Activated CD4-positive, alpha-beta T cell treated with anti-CD3 and anti-CD28 coated beads, Interleukin-2, amount 50 U/mL, for 24 hours (primary cell): ENCODE results near the gene SGMS1.

Experiments used
- DNase-seq, 2 donors: peaks; one replicate each; pipeline ENCODE4 v3.0.0-alpha.2; 2020; ENCODE audit warnings: low read depth in 1 of 2, low spot score in 1 of 2

SGMS1 gene

DNA sequence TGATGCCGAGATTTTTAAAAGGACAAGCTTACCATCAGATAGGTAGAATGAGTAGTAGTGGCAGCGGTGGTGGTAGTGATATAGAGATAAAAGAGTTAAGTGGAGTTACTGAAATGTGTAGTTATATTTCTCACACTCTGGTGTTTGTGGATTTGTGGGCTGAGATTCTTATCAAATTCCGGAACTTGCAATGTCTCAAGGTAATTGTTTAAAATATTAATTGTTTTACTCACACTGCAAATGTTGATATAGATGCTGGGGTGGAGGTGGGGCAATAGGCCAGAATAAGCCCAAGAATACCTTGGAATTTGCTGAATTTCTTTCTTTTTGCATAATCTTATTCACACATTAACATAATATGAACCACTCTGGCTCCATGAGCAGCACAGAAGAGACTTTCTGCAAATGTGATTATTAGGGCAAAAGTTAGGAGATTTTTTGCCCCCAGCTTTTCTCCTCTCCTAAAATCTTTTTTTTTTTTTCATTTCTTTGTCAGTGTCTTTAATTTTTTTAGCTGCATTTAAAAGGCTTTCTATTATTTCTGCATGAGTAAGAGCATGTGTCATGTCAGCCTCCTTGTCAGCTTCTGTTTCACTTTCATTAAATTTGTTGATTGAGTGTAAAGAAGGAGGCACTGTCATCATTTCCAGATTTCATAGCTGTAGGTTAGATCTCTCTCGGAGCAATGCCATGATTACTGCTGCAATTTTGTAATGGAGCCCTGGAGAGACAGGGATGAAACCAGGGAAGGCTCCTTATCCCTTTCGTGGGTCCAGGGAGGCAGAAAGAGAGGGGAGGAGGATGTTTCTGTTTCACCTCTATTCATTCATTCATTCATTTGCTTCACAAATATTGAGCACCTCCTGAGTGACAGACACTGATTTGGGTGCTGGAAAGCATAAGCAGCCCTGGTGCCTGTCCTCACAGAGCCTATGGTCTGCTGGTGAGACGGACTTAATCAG is 13.1 kb upstream of the SGMS1 start:
- DNase-seq: peak in 1 of 2 donors; percentile 44

GRCh38 chr10:50635286-50635685 is 11.5 kb upstream of the SGMS1 start:
- DNase-seq: no peak

- no peak for DNase-seq
Measured at GRCh38 chr10:50634479-50634878, 10.7 kb upstream of the SGMS1 start.

- no peak for DNase-seq
Measured at GRCh38 chr10:50631052-50631451, 7.3 kb upstream of the SGMS1 start.

- DNase-seq: no peak
Measured at GRCh38 chr10:50629495-50630122, 5.9 kb upstream of the SGMS1 start.

DNA sequence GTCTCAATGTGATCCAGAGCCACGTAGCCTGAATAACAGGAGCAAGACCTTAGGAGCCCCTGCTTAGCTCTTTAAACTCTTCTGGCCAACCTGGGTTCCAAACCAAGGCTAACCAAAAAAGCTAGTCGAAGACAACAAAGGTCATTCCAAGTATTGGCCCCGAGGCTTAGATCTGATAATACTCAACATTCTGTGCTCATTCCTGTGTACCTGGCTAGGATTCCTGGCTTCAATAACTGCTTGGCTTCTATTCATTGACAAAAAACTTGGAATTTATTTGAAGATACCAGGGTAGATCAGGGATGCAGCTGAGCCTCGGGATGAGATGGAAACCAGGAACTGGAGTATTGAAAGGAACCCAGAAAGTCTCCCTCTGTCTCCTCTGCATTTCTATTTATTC is 4.1 kb upstream of the SGMS1 start:
- DNase-seq: no peak

GRCh38 chr10:50627443-50627842 is 3.7 kb upstream of the SGMS1 start:
- no peak for DNase-seq

GRCh38 chr10:50625649-50626132 is 1.9 kb upstream of the SGMS1 start:
- DNase-seq: no peak

DNA sequence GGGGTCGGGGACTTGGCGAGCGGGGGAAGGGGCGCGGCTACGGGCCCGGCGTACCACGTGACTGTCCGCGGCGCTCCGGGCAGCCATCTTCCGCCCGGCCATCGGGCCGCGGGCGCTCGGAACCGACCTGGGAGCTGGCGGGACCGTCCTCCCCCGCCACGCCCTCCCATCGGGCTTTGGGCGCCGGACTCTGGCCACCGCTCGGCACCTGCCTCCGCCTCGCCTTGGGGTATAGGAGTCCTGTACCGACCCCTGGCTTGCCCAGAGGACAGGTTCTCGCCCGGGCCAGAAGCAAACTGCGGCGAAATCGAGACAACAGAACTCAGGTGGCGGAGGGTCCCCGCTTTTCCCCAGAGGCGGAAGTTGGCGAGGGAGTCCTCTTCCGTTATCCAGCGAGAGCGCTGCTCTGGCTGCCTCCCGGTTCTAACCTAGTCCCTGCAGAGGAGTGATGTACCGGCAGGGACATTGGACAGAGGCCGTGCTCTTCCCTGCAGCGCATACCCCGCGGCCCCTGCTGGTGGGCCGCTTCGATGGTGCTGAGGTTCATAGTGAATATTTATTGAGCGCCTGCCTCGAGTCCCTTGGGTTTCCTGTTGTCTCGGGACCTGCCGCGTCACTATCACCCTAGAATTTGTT is 1.2 kb upstream of the SGMS1 start:
- peak; percentile 47 to 51 for DNase-seq

GRCh38 chr10:50624413-50624865 is 683 bp upstream of the SGMS1 start:
- DNase-seq: peak; percentile 86 to 93

- no peak for DNase-seq
Measured at GRCh38 chr10:50622706-50623662, 772 bp downstream of the SGMS1 start.

GRCh38 chr10:50621968-50622705 is 1.6 kb downstream of the SGMS1 start:
- peak in 1 of 2 donors; percentile 35 for DNase-seq

DNA sequence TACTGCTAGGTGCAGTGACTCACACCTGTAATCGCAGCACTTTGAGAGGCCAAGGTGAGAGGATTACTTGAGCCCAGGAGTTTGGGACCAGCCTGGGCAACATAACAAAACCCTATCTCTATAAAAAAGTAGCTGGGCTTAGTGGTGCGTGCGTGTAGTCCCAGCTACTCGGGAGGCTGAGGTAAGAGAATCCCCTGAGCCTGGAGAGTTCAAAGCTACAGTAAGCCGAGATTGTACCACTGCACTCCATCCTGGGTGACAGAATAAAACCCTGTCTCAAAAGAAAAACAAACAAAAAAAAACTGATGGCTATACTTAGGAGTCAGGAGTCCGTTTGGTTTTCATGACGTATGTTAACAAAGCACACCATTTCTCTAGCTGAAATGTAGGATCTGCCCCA is 2.9 kb downstream of the SGMS1 start:
- DNase-seq: no peak

DNA sequence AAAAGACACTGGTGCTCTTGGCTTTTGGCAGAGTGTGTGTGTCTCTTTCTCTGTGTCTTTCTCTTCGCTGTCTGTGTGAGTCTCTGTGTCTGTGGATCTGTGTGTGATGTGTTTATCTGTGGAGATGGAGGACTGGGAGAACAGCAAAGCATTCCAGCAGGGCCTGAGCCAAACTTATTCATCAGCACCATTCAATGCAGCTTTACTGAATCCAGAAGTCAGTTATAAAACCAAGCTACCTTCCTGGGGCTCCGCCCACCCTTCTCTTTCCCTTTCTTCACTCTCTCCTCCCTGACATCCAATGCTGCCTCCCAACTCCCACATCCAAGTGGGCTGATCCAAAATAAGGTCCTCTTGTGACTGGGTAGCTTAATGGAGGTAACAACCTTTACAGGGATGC is 3.9 kb downstream of the SGMS1 start:
- no peak for DNase-seq

DNA sequence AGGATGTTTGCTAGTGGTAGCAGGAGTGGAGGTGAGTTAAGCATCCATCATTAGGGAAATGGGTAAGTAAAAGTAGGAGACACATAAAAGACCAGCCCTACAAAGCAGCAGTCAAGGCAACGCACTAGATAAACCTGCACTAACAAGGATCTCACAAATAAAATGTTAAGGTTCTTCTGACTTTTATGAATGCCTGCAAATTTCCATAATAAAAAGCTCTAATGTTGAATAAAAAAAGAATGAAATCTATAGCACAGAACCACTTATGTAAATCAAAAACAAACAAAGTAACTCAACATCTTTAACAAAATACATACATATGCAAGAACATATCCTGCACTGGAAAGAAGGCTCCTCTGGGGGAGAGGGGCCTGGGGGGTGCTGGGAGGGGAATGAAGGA is 4.6 kb downstream of the SGMS1 start:
- no peak for DNase-seq

DNA sequence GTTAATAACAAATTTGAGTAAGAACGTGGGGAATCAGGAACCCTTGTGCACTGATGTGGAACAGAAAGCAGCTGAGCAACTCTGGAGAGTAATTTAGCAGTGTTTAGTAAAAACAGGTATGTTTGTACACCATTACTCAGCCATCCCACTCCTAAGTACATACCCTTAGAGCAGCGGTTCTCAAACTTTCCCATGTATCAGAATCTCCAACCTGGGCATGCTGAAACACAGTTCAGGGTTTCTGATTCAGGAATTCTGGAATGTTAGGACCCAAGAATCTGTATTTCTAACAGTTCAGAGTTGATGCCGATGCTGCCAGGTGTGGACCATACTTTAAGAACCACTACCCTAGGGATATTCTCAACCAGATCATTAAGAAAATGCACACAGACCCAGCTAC is 5.1 kb downstream of the SGMS1 start:
- no peak for DNase-seq

DNA sequence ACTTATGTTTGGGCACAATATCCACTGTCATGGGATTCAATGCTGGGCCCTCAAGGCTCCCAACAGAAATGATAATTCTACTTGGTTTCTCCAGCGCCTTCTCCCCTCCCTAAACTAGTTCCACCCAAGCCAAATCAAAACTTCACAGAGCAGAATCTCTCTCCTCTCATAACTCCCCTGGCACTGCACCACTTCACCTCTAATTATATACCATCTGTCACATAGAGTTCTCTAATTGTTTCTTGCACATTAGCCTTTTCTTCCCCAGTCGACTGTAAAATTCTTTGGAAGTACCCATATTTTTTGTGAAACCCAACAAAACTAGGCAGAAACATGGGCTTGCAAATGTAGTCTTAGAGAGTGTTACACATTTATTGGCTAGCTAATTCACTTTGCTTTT is 8.1 kb downstream of the SGMS1 start:
- no peak for DNase-seq

GRCh38 chr10:50614444-50615137 is 9.2 kb downstream of the SGMS1 start:
- no peak for DNase-seq

DNA sequence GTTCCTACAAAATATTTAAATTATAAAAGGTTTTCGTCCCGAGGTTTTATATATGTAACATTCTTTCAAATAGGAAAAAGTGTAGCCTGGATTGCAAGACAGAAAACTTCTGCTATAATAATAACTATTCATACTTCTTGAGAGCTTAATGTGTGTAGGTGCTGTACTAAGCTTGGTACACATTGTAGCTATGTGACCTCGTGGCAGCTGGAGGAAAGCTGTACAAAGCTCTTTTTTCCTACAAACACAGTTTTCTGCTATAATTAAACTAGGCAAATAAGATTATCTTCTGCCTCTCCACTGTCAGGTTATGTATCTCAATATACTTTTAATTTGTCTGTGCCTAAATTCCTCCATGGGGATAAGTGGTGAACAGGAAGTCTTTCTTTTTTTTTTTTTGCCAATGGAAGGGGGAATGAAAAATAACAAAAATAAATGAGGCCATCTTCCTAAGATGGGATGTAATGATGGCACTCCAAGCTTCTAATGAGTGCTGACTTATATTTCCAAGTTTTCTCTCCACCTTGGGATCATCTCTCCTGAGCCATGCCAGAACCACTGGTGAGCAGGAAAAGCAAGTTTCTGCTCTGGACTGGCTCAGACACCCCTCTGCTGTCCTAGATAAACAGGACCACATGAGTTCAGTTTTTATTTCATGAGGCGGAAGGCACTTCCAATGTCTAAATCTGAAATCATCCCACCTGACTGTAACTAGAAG is 9.9 kb downstream of the SGMS1 start:
- DNase-seq: no peak
